H4 (cell line): ENCODE results near the gene GAPT. TPM values are rescaled to one million over a fixed set of nuclear protein-coding genes. Genes with fewer than 3 reads are reported as not detected.
A peak's percentile ranks its signal among the peaks of the same experiment; 100 is the strongest.

Experiments used
- DNase-seq: peaks from one replicate; pipeline ENCODE4 v3.0.0-alpha.2; 2015; ENCODE audit warnings: low spot score
- total RNA-seq: library from RNA; depleted of rRNA; stranded (reverse); fragments of >200 nt; shearing (Covaris generic); gene quantifications from 2 replicates; pipeline ENCODE4 v1.2.3, GENCODE V29; 2014

Gene GAPT
- total RNA-seq, 1 experiment from 2014 or later: not detected

GRCh38 chr5:58460732-58461286 is 30.4 kb upstream of the GAPT start:
- DNase-seq: peak; percentile 86

GRCh38 chr5:58462154-58462553 is 29.1 kb upstream of the GAPT start:
- peak; percentile 19 for DNase-seq

DNA sequence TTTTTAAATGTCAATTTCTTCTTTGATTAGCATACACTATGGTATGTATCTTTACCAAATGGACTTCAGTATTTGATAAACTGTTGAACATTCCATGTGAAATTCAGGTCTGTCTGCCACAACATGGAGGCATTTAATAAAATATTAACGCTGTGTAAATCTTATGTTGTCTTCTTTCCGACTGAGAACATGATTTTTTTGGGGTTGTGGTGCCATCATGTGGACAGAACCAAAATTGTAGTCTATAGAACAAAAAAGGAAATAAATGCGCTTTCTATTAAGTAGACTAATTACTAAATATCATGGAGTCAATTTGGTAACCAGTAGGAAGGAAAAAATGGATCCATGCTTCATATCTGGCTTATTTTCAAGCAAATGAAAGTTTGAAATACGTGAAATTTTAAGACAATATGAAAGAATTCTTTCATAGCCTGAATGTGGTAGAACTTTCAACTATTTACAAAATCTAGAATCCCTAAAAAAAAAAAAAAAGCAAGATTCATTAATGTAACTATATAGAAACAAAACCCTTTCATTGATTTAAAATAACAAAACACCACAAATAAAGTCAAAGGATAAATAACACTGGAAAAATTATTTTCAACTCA is 28.5 kb upstream of the GAPT start:
- DNase-seq: peak; percentile 43

GRCh38 chr5:58466939-58467338 is 24.3 kb upstream of the GAPT start:
- DNase-seq: peak; percentile 77

DNA sequence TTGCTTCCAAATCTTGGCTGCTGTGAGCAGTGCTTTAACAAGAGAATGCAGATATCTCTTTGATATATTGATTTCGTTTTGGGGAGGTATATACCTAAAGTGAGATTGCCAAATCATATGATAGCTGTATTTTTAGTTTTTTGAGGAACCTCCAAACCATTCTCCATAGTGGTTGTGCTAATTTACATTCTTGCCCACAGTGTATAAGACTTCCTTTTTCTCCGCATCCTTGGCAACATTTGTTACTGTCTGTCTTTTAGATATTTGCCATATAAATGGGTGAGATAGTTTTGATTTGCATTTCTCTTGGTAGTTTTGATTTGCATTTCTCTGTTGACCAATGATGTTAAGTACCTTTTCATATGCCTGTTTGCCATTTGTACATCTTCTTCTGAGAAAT is 21.3 kb upstream of the GAPT start:
- no peak for DNase-seq

GRCh38 chr5:58475404-58475803 is 15.8 kb upstream of the GAPT start:
- no peak for DNase-seq

- DNase-seq: no peak
These were observed 13.4 kb upstream of the GAPT start for GRCh38 chr5:58477760-58478376.

GRCh38 chr5:58481066-58481676 is 10.1 kb upstream of the GAPT start:
- no peak for DNase-seq

- no peak for DNase-seq
These were observed 9.4 kb upstream of the GAPT start for GRCh38 chr5:58481828-58482227.

GRCh38 chr5:58482536-58482935 is 8.7 kb upstream of the GAPT start:
- no peak for DNase-seq

DNA sequence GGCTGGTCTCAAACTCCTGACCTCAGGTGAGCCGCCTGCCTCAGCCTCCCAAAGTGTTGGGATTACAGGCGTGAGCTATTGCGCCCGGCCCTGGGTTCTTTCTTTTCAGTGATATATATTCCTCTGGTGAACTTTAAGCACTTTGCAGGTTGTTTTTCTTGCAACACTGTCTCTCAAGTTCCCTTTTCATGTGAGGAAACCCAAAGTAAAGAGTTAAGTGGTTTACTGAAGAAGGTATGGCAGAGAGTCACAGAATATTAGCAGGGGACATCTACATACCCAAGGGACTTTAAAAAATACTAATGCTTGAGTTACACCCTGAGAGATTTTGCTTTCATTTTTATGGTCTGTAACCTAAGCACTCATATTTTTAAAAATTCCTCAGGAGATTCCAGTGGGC is 6.7 kb upstream of the GAPT start:
- no peak for DNase-seq

DNA sequence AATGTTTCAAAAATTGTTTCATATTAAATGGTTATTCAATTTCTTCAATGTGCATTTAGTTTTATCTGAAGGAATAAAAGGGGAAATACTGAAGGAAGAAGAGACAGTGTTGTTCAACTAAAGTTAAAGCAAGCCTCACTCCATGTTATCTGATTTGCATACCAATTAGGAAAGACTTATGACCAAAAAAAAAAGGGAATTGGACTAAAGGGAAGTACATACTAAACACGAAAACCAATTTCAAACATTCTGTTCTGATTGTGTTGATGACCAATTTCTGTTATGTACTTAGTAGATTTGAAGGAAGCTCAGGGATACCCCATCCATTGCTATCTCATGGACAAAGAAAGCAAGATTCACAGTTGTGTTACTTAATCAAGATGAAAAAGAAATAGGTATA is 4.9 kb upstream of the GAPT start:
- DNase-seq: no peak

- no peak for DNase-seq
These were observed 709 bp upstream of the GAPT start for GRCh38 chr5:58490402-58491050.

- DNase-seq: no peak
These were observed 1.9 kb downstream of the GAPT start for GRCh38 chr5:58493141-58493540.

GRCh38 chr5:58496488-58496887 is 5.3 kb downstream of the GAPT start:
- no peak for DNase-seq

DNA sequence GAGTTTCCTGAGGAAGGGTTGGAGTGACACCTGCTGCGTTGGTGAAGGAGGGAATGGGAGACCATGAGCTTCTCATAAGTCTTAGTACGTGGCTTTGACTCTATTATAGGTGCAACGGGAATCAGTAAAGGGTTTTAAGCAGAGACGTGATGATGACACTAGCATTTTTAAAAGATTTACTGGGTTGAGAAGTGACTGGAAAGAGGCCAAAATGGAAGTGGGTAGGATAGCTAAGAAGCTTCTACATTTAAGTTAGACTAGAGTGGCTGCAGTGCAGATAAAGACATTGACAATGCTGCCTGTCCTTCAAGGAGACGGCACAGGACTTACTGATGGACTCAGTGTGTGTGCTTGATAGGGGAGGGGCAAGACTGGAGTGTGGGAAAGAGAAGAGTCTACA is 6.2 kb downstream of the GAPT start:
- no peak for DNase-seq

- DNase-seq: no peak
These were observed 6.7 kb downstream of the GAPT start for GRCh38 chr5:58497921-58498320.

DNA sequence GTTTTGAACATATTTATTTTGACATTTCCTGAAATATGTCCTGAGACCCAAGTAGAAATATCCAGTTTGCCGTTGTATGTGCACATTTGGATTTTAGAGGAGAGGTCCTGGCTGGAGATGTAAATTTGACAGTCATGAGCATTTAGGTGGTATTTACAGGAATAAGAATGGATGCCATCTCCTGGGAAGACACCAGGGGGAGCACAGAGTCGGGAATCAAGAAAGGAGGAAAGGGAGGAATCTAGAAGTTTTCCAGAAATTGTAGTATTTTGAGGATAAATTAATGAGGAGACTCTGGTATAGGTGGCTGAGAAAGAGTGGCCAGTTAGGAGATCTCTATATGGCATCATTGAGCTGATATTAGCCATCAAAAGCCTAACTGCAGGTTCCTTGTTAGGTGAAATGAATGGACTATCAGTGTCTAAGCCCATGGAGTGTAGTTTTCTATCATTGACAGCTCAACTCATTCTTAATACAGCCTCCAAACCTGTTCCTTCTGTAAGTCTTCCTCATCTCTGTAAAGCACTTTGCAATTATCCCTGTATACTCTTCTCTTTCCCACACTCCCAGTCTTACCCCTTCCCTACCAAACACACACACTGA is 7.2 kb downstream of the GAPT start:
- peak; percentile 19 for DNase-seq

GRCh38 chr5:58499231-58499630 is 8.0 kb downstream of the GAPT start:
- DNase-seq: no peak

GRCh38 chr5:58499941-58500340 is 8.7 kb downstream of the GAPT start:
- no peak for DNase-seq

DNA sequence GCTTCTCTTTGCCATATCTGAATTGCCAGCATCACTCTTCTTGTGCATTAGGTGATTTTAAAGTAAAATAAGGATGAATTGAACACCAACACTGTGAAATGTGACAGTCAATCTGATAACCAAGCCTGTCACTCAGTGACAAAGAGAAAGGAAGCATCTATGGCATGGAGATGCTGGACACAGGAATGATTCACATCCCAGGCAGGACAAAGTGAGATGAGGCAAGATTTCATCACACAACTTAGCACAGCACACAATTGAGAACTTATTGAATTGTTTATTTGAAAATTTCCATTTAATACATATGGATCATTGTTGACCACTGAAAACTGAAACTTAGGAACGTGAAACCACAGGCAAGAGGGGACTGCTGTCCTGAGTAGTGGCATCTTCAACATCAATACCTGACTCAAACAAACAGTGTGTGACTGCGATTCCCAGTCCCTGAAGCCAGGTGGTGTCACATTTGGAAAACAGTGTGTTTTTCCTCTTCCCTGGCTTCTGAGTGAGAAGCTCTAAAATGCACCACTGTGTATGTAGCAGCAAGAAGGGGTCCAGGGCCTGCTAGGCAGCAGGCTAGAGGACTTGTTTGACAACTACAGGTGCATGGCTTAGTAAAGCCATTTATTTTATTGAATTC is 10.7 kb downstream of the GAPT start:
- no peak for DNase-seq
